ENCODE results near the gene CDX2.

CDX2 gene

GRCh38 chr13:27915301-27916207 is 53.6 kb downstream of the CDX2 start:
- DNase-seq (ENCODE audit: low spot score): no peak

- no peak for DNase-seq (ENCODE audit: low spot score)
Observed at GRCh38 chr13:27913160-27913559, 56.0 kb downstream of the CDX2 start.

GRCh38 chr13:27911521-27911920 is 57.6 kb downstream of the CDX2 start:
- no peak for DNase-seq (ENCODE audit: low spot score)
